ACC112 (cell line): ENCODE results near the gene SORCS2.

Experiments used
- H2AFZ ChIP-seq: fragments of 200-600 bp; sonication (generic); one replicate; pipeline ENCODE4 v1.6.0; 2017; ENCODE audit warnings: antibody characterized with exemption, low read length; ENCODE audit not compliant: unreplicated experiment
- H3K27ac ChIP-seq: fragments of 200-600 bp; sonication (generic); 2 replicates; pipeline ENCODE4 v1.5.1; 2014; ENCODE audit warnings: low read depth, mild to moderate bottlenecking, antibody characterized with exemption, low read length, moderate library complexity
- H3K27me3 ChIP-seq: fragments of 200-600 bp; sonication (generic); 2 replicates; pipeline ENCODE4 v1.6.1; 2014; ENCODE audit warnings: mild to moderate bottlenecking, antibody characterized with exemption, low read length, moderate library complexity, mixed read lengths; ENCODE audit not compliant: insufficient read depth
- H3K36me3 ChIP-seq: fragments of 200-600 bp; sonication (generic); 2 replicates; pipeline ENCODE4 v1.6.1; 2016; ENCODE audit warnings: mild to moderate bottlenecking, antibody characterized with exemption, low read length, moderate library complexity, mixed read lengths; ENCODE audit not compliant: insufficient read depth
- H3K4me1 ChIP-seq: fragments of 200-600 bp; sonication (generic); one replicate; pipeline ENCODE4 v1.6.1; 2016; ENCODE audit warnings: low read length, mixed read lengths; ENCODE audit not compliant: insufficient read depth, unreplicated experiment, control insufficient read depth
- H3K4me3 ChIP-seq: fragments of 200-600 bp; sonication (generic); 2 replicates; pipeline ENCODE4 v1.5.1; 2014; ENCODE audit warnings: mild to moderate bottlenecking, low read depth, low read length
- H3K79me2 ChIP-seq: fragments of 200-600 bp; sonication (generic); one replicate; pipeline ENCODE4 v1.6.0; 2016; ENCODE audit warnings: low read length; ENCODE audit not compliant: control insufficient read depth, unreplicated experiment, insufficient read depth

Gene SORCS2

GRCh38 chr4:7676398-7676922, 484.1 kb downstream of the SORCS2 start:
- Histone ChIP-seq H3K27me3 (peaks cover 22% of the 10 kb centered on the region; the same call in 1 of the 2 replicates), H3K36me3 (no peaks in the 10 kb centered on the region), H3K4me1 (no peaks in the 10 kb centered on the region), H3K79me2 (no peaks in the 10 kb centered on the region), H3K4me3 (no peak overlapping the region), H3K27ac (no peak overlapping the region), H2AFZ (no peak overlapping the region)

DNA sequence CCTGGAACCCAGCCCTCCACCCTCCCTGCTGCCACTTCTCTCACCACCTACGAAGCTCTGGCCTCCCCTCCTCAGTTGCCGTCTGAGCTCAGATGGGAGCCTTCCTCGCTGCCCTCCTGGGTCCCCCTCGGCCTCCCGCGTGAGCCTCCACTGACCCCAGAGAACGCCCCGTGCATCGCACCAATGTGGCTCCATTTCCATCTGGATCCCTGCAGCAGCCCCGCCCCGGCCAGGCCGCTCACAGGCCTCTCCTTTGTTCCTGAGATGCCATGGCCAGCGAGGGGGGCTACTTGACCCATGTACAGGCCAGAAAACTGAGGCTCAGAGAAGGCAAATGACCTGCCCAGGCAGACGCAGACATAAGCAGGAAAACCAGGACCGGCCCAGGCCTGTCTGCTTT, 484.7 kb downstream of the SORCS2 start:
- Histone ChIP-seq H3K27me3 (peaks cover 25% of the 10 kb centered on the region), H3K27ac (no peak overlapping the region), H3K36me3 (no peaks in the 10 kb centered on the region), H3K4me1 (no peaks in the 10 kb centered on the region), H3K79me2 (no peaks in the 10 kb centered on the region), H3K4me3 (no peak overlapping the region), H2AFZ (no peak overlapping the region)

GRCh38 chr4:7677799-7678301, 485.5 kb downstream of the SORCS2 start:
- no peaks in the 10 kb centered on the region for H3K36me3 ChIP-seq
- H2AFZ ChIP-seq, result no peak overlapping the region
- no peaks in the 10 kb centered on the region for H3K4me1 ChIP-seq
- no peak overlapping the region for H3K27ac ChIP-seq
- H3K4me3 ChIP-seq, result no peak overlapping the region
- peaks cover 33% of the 10 kb centered on the region for H3K27me3 ChIP-seq
- H3K79me2 ChIP-seq, result no peaks in the 10 kb centered on the region

DNA sequence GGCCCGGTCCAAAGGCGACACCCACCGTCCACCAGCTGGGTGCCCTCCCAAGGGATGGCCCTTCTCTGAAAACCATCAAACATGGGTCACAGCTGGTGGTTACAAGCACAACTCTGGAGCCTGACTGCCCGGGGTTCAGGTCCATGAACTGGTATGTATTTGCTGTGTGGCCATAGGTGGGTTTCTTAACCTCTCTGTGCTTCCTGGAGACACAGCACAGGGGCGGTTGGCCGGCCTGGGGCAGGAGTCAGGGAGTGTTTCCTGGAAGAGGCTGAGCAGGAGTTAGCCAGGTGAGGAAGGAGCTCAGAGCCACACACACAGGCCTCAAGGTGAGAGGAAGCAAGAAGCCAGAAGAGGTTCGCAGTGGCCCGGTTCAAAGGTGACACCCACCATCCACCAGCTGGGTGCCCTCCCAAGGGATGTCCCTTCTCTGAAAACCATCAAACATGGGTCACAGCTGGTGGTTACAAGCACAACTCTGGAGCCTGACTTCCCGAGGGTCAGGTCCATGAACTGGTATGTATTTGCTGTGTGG, 486.0 kb downstream of the SORCS2 start:
- peaks cover 33% of the 10 kb centered on the region for H3K27me3 ChIP-seq
- no peaks in the 10 kb centered on the region for H3K36me3 ChIP-seq
- H3K79me2 ChIP-seq, result no peaks in the 10 kb centered on the region
- no peak overlapping the region for H3K27ac ChIP-seq
- no peak overlapping the region for H2AFZ ChIP-seq
- H3K4me3 ChIP-seq, result no peak overlapping the region
- no peaks in the 10 kb centered on the region for H3K4me1 ChIP-seq

DNA sequence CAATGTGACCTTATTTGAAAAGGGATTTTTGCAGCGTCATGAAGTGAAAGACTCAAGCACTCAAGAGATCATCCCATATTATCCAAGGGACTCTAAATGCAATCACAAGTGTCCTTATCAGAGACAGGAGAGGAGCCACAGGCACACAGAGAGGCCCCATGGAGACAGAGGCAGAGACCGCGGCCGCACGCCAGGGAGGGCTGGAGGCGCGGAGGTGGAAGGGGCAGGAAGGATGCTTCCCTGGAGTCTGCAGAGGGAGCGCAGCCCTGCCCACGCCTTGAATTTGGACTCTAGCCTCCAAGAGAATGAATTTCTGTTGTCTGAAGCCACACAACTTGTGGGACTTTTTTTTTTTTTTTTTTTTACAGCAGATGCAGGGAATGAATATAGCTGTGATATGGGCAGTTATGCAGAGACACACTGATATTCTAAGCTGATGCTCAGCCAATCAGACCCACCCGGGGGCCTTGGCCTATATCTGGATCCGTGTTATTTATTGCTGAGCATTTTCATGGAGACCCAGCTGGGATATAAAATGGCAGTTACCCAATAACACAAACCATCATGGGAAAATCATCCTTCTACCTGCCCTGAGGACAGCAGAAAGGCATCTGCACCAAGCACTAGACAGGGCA, 487.2 kb downstream of the SORCS2 start:
- H3K27me3 ChIP-seq, result peaks cover 38% of the 10 kb centered on the region
- H2AFZ ChIP-seq, result no peak overlapping the region
- H3K4me1 ChIP-seq, result no peaks in the 10 kb centered on the region
- no peaks in the 10 kb centered on the region for H3K36me3 ChIP-seq
- no peak overlapping the region for H3K4me3 ChIP-seq
- no peak overlapping the region for H3K27ac ChIP-seq
- no peaks in the 10 kb centered on the region for H3K79me2 ChIP-seq

DNA sequence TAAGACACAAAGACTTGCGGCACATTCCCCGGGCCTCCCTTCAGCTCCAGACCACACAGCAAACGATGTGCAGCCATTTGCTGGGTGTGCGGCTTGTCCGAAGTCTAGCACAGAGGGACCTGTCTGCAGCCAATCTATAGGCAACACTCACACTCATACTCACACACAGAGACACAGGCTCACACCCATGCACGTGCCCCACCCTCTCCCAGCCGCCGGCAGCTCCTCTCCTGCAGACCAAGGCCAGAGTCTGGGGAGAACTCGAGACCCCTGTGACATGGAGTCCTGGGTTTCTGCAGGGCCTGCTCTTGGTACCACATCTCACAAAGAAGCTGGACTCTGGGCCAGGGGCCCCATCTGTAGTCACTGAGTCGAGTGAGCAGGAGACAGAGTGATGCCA, 487.8 kb downstream of the SORCS2 start:
- no peak overlapping the region for H3K27ac ChIP-seq
- no peak overlapping the region for H3K4me3 ChIP-seq
- no peaks in the 10 kb centered on the region for H3K79me2 ChIP-seq
- H2AFZ ChIP-seq, result no peak overlapping the region
- H3K27me3 ChIP-seq, result peaks cover 44% of the 10 kb centered on the region
- no peaks in the 10 kb centered on the region for H3K4me1 ChIP-seq
- no peaks in the 10 kb centered on the region for H3K36me3 ChIP-seq

- Histone ChIP-seq H3K4me1 (no peaks in the 10 kb centered on the region), H3K36me3 (no peaks in the 10 kb centered on the region), H3K79me2 (no peaks in the 10 kb centered on the region), H3K4me3 (no peak overlapping the region), H3K27me3 (peaks cover 44% of the 10 kb centered on the region), H2AFZ (no peak overlapping the region), H3K27ac (no peak overlapping the region)
Observed at GRCh38 chr4:7680731-7681130, 488.4 kb downstream of the SORCS2 start.

DNA sequence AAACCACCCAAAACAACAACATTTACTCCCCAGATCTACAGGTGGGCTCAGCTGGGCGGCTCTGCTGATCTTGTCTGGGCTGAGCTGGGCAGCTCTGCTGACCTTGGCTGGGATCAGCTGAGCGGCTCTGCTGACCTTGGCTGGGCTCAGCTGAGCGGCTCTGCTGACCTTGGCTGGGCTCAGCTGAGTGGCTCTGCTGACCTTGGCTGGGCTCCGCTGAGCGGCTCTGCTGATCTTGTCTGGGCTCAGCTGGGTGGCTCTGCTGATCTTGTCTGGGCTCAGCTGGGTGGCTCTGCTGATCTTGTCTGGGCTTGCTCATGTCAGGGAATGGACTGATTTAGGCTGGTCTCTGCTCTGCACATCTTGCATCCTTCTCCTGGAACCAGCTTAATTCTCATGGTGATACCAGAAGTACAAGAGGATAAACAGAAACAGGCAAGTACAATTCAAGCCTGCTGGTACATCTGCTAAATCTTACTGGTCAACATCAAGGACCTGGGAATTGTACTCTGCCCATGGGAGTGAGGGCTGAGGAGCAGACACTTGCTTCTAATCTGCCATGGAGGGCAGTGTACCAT, 490.9 kb downstream of the SORCS2 start:
- no peak overlapping the region for H3K27ac ChIP-seq

GRCh38 chr4:7684294-7684693, 492.0 kb downstream of the SORCS2 start:
- no peak overlapping the region for H3K4me3 ChIP-seq

More for the DNA sequence above, 490.9 kb downstream of the SORCS2 start:
- H3K4me3 ChIP-seq, result no peak overlapping the region
- no peaks in the 10 kb centered on the region for H3K36me3 ChIP-seq
- no peaks in the 10 kb centered on the region for H3K79me2 ChIP-seq
- H2AFZ ChIP-seq, result no peak overlapping the region
- peaks cover 42% of the 10 kb centered on the region for H3K27me3 ChIP-seq
- no peaks in the 10 kb centered on the region for H3K4me1 ChIP-seq

GRCh38 chr4:7686070-7686870, 493.9 kb downstream of the SORCS2 start:
- Histone ChIP-seq H3K4me1 (no peaks in the 10 kb centered on the region), H3K79me2 (no peaks in the 10 kb centered on the region), H3K4me3 (no peak overlapping the region), H3K27me3 (peaks cover 45% of the 10 kb centered on the region), H3K36me3 (no peaks in the 10 kb centered on the region), H3K27ac (no peak overlapping the region), H2AFZ (no peak overlapping the region)

More at GRCh38 chr4:7684294-7684693, 492.0 kb downstream of the SORCS2 start:
- H3K27ac ChIP-seq, result no peak overlapping the region
- no peaks in the 10 kb centered on the region for H3K79me2 ChIP-seq
- no peaks in the 10 kb centered on the region for H3K4me1 ChIP-seq
- no peaks in the 10 kb centered on the region for H3K36me3 ChIP-seq
- H3K27me3 ChIP-seq, result peaks cover 43% of the 10 kb centered on the region
- no peak overlapping the region for H2AFZ ChIP-seq
